ENCODE results near the gene ADAMTSL3. TPM values are rescaled to one million over a fixed set of nuclear protein-coding genes. Genes with fewer than 3 reads are reported as not detected.

ADAMTSL3 gene
- total and polyA plus RNA-seq, 2 of the 4 experiments (the other 2 are of a cell fraction) = under 0.01 to 0.02 TPM

DNA sequence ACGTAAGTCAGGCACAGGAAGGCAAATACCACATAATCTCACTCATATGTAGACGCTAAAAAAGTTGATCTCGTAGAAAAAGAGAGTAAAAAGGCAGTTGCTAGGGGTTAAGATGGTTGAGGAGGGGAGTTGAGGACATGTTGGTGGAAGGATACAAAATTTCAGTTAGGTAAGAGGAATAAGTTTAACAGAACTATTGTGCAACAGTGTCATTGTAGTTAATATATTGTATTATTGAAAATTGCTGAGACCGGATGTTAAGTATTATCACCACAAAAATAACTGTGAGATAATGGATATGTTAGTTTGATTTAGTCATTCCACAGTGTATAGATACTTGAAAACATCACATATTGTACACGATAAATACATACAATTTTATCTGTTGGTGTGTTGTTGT, 139.1 kb downstream of the ADAMTSL3 start:
- H3K4me1 ChIP-seq (ENCODE audit: control insufficient read depth, insufficient read depth, low read length) = no peaks in the 10 kb centered on the region
- dilution Hi-C loops (cut with HindIII; ENCODE audit: low sequenced_read_pairs, unreplicated experiment) = no loop called here

More for the DNA sequence above, 139.1 kb downstream of the ADAMTSL3 start:
- no peaks in the 10 kb centered on the region for H3K79me1 ChIP-seq (ENCODE audit: low read depth in 1 of 2, low read length in 2 of 2)
- intact Hi-C loops (cut with micrococcal nuclease) = no loop called here
- no peak overlapping the region for H3K4me3 ChIP-seq (ENCODE audit: insufficient read depth, low read depth, low read length)
- no peak overlapping the region for H3K9ac ChIP-seq (ENCODE audit: low read depth, low read length)
- no peak overlapping the region for H2BK20ac ChIP-seq (ENCODE audit: low read depth, low read length)
- no peaks in the 10 kb centered on the region for H3K27me3 ChIP-seq (ENCODE audit: control insufficient read depth, insufficient read depth, low read length)
- in situ Hi-C loops (cut with MboI; ENCODE audit: low sequenced_read_pairs) = no loop called here
- no CpG with 5 or more reads among the region's 5 CpGs for WGBS, 2 experiments (ENCODE audit: extremely low coverage in 2 of 2, insufficient read length in 1 of 2)
- no peak overlapping the region for H3K23ac ChIP-seq (ENCODE audit: low read depth, low read length)
- H3K9me3 ChIP-seq (ENCODE audit: control insufficient read depth, insufficient read depth, low read length) = no peaks in the 10 kb centered on the region
- H3K4ac ChIP-seq (ENCODE audit: low read depth, low read length) = no peak overlapping the region
- no peak overlapping the region for H3K56ac ChIP-seq (ENCODE audit: extremely low read depth, insufficient read depth, low read length)
- no peaks in the 10 kb centered on the region for H4K20me1 ChIP-seq (ENCODE audit: insufficient read depth, low read length)
- no peak overlapping the region for H2AK9ac ChIP-seq (replicated peaks; ENCODE audit: low read depth, low read length, poor library complexity)
- no peak overlapping the region for H2BK15ac ChIP-seq (ENCODE audit: low read depth, low read length)
- no peak overlapping the region for H3K14ac ChIP-seq (replicated peaks; ENCODE audit: low read depth, low read length)
- H3K18ac ChIP-seq (ENCODE audit: low read depth, low read length) = no peak overlapping the region
- H2BK5ac ChIP-seq (ENCODE audit: low read depth, low read length, poor library complexity, severe bottlenecking) = no peak overlapping the region
- BruUV-seq (replicated peaks) = no TSS peak
- TF ChIP-seq FOS (IDR thresholded peaks at IDR 0.05; ENCODE audit: low read depth, low read length) = no peak
- TF ChIP-seq CEBPB (IDR thresholded peaks at IDR 0.05; ENCODE audit: low read depth, low read length) = peak; percentile 63
- no peak overlapping the region for H2AFZ ChIP-seq (replicated peaks; ENCODE audit: low read length, poor library complexity)
- no peak overlapping the region for H4K5ac ChIP-seq (ENCODE audit: low read depth, low read length)
- H4K8ac ChIP-seq (ENCODE audit: low read depth in 2 of 2, low read length in 2 of 2) = no peak overlapping the region
- ChIA-PET POLR2A (ENCODE audit: unreplicated experiment) (no interaction called here), CTCF (no interaction called here)
- H4K91ac ChIP-seq (ENCODE audit: insufficient read depth, low read depth, low read length) = no peak overlapping the region
- ATAC-seq (ENCODE audit: low read depth) (no peak), DNase-seq (no peak)
- H3K4me2 ChIP-seq (ENCODE audit: low read depth, low read length) = no peak overlapping the region
- H2AK5ac ChIP-seq (ENCODE audit: low read depth, low read length) = no peak overlapping the region
- no peak overlapping the region for H2BK120ac ChIP-seq (ENCODE audit: low read depth, low read length)
- no peak overlapping the region for H3K27ac ChIP-seq (ENCODE audit: insufficient read depth, low read length)
- no peaks in the 10 kb centered on the region for H3K9me1 ChIP-seq (ENCODE audit: insufficient read depth, low read length)
- H3K36me3 ChIP-seq (ENCODE audit: control insufficient read depth, insufficient read depth, low read length) = no peaks in the 10 kb centered on the region
